Peyer's patch (tissue), 4 donors: ENCODE measurements around the gene CNOT8. TPM values are rescaled to one million over a fixed set of nuclear protein-coding genes. Genes with fewer than 3 reads are reported as not detected.

Experiments used
- DNase-seq, 3 donors: peaks; one replicate each; pipeline ENCODE4 v3.0.0-alpha.2; 2017 to 2019
- H3K27ac ChIP-seq, 4 donors: fragments of 200-600 bp; sonication (generic); one replicate each; pipeline ENCODE4 v1.5.1; 2016 to 2019
- H3K27me3 ChIP-seq, 2 donors: fragments of 200-600 bp; sonication (generic); one replicate each; pipeline ENCODE4 v1.5.1; 2019
- H3K36me3 ChIP-seq, 3 donors: fragments of 200-600 bp; sonication (generic); one replicate each; pipeline ENCODE4 v1.5.1; 2016 to 2019
- H3K4me1 ChIP-seq, 4 donors: fragments of 200-600 bp; sonication (generic); one replicate each; pipeline ENCODE4 v1.5.1; 2016 to 2019
- H3K4me3 ChIP-seq, 4 donors: fragments of 200-600 bp; sonication (generic); 1 replicate in 3 of 4; 2 replicates in 1 of 4; pipeline ENCODE4 v1.5.1; 2016 to 2019; ENCODE audit warnings: mild to moderate bottlenecking in 1 of 4
- H3K9me3 ChIP-seq, 4 donors: fragments of 200-600 bp; sonication (generic); one replicate each; pipeline ENCODE4 v1.5.1; 2016 to 2019; ENCODE audit warnings: mild to moderate bottlenecking in 1 of 4
- POLR2A ChIP-seq, 2 donors: fragments of 450-650 bp; IDR thresholded peaks; one replicate each; pipeline ENCODE4 v1.5.1; 2017; ENCODE audit warnings: antibody characterized with exemption in 2 of 2, mild to moderate bottlenecking in 2 of 2, moderate library complexity in 2 of 2
- total RNA-seq, 4 donors: library from RNA; depleted of rRNA; stranded (reverse); fragments of >200 nt; gene quantifications; one replicate each; pipeline ENCODE4 v1.1.0, GENCODE V29; 2016
- TF ChIP-seq, protein P1 (sequence below), 6 experiments: fragments of 450-650 bp in 4 of 6; fragments of 200-600 bp in 2 of 6; sonication (generic) in 1 of 6; IDR thresholded peaks; one replicate each; pipeline ENCODE4 v1.5.1; 2017 to 2019; ENCODE audit warnings: antibody characterized with exemption in 6 of 6, mild to moderate bottlenecking in 3 of 6, moderate library complexity in 1 of 6

Gene CNOT8
- total RNA-seq, 4 donors from 2014 or later: 36.9 to 88.3 (median 56.8) TPM

GRCh38 chr5:154885439-154885838, 27.0 kb downstream of the CNOT8 start:
- no peak for DNase-seq
- Histone ChIP-seq H3K9me3 (peaks cover 0 to 17% (median 0%) of the 10 kb centered on the region in 4 donors), H3K27ac (no peak overlapping the region), H3K4me1 (no peaks in the 10 kb centered on the region), H3K4me3 (no peak overlapping the region), H3K27me3 (no peaks in the 10 kb centered on the region), H3K36me3 (peaks cover 0 to 54% (median 0%) of the 10 kb centered on the region in 3 donors)
- TF ChIP-seq, protein P1, sequence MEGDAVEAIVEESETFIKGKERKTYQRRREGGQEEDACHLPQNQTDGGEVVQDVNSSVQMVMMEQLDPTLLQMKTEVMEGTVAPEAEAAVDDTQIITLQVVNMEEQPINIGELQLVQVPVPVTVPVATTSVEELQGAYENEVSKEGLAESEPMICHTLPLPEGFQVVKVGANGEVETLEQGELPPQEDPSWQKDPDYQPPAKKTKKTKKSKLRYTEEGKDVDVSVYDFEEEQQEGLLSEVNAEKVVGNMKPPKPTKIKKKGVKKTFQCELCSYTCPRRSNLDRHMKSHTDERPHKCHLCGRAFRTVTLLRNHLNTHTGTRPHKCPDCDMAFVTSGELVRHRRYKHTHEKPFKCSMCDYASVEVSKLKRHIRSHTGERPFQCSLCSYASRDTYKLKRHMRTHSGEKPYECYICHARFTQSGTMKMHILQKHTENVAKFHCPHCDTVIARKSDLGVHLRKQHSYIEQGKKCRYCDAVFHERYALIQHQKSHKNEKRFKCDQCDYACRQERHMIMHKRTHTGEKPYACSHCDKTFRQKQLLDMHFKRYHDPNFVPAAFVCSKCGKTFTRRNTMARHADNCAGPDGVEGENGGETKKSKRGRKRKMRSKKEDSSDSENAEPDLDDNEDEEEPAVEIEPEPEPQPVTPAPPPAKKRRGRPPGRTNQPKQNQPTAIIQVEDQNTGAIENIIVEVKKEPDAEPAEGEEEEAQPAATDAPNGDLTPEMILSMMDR (IDR thresholded peaks at IDR 0.05): no peak
- no peak for TF ChIP-seq POLR2A (IDR thresholded peaks at IDR 0.05)

GRCh38 chr5:154892369-154892771, 33.9 kb downstream of the CNOT8 start:
- peaks cover 0 to 71% (median 0%) of the 10 kb centered on the region in 3 donors for H3K36me3 ChIP-seq
- no peak for TF ChIP-seq POLR2A (IDR thresholded peaks at IDR 0.05)
- TF ChIP-seq, protein P1 (IDR thresholded peaks at IDR 0.05): no peak

GRCh38 chr5:154893381-154893780, 35.0 kb downstream of the CNOT8 start:
- DNase-seq: no peak
- Histone ChIP-seq H3K36me3 (peaks cover 0 to 69% (median 0%) of the 10 kb centered on the region in 3 donors), H3K27me3 (no peaks in the 10 kb centered on the region), H3K9me3 (no peaks in the 10 kb centered on the region), H3K4me3 (no peak overlapping the region), H3K4me1 (no peaks in the 10 kb centered on the region), H3K27ac (no peak overlapping the region)
- no peak for TF ChIP-seq POLR2A (IDR thresholded peaks at IDR 0.05)
- TF ChIP-seq, protein P1 (IDR thresholded peaks at IDR 0.05): no peak

More at GRCh38 chr5:154892369-154892771, 33.9 kb downstream of the CNOT8 start:
- H3K9me3 ChIP-seq: no peaks in the 10 kb centered on the region
- H3K27ac ChIP-seq: no peak overlapping the region
- H3K4me3 ChIP-seq: no peak overlapping the region
- no peaks in the 10 kb centered on the region for H3K4me1 ChIP-seq
- H3K27me3 ChIP-seq: no peaks in the 10 kb centered on the region
- no peak for DNase-seq

- Histone ChIP-seq H3K36me3 (peaks cover 0 to 60% (median 0%) of the 10 kb centered on the region in 3 donors), H3K27me3 (no peaks in the 10 kb centered on the region), H3K27ac (peak overlapping the region in 1 of 4 donors; percentile 28), H3K9me3 (no peaks in the 10 kb centered on the region), H3K4me3 (no peak overlapping the region), H3K4me1 (no peaks in the 10 kb centered on the region)
- no peak for DNase-seq
- TF ChIP-seq, protein P1 (IDR thresholded peaks at IDR 0.05): no peak
- TF ChIP-seq POLR2A (IDR thresholded peaks at IDR 0.05): no peak
These were observed 37.5 kb downstream of the CNOT8 start for GRCh38 chr5:154895606-154896561.

GRCh38 chr5:154896562-154897165, 38.2 kb downstream of the CNOT8 start:
- peak overlapping the region in 1 of 4 donors; percentile 28 for H3K27ac ChIP-seq
- TF ChIP-seq, protein P1 (IDR thresholded peaks at IDR 0.05): no peak
- no peak for TF ChIP-seq POLR2A (IDR thresholded peaks at IDR 0.05)
- H3K9me3 ChIP-seq: no peaks in the 10 kb centered on the region
- H3K4me1 ChIP-seq: no peaks in the 10 kb centered on the region
- no peak overlapping the region for H3K4me3 ChIP-seq
- no peak for DNase-seq
- H3K36me3 ChIP-seq: peaks cover 0 to 61% (median 0%) of the 10 kb centered on the region in 3 donors
- no peaks in the 10 kb centered on the region for H3K27me3 ChIP-seq
